IMR-90 (cell line): ENCODE results near the gene TRAF7. TPM values are rescaled to one million over a fixed set of nuclear protein-coding genes. Genes with fewer than 3 reads are reported as not detected.

Experiments
- ATAC-seq: fragments of 200-7000 bp; cut with Tn5 transposase; 2 replicates; pipeline ENCODE4 v1.9.1; 2020; ENCODE audit warnings: low read depth, mild to moderate bottlenecking, moderate library complexity
- BruUV-seq: library from RNA; stranded (reverse); fragments of 400-500 nt; replicated peaks from 2 replicates; lab custom pipeline; 2021; lab: Mats Ljungman, UMichigan
- CTCF ChIA-PET: fragments of 300-600 bp; formaldehyde crosslinking; extraction: SDS; loops from one replicate; lab custom pipeline; 2021; ENCODE audit warnings: antibody characterized with exemption; lab: Yijun Ruan, JAX
- POLR2A ChIA-PET: fragments of 300-600 bp; sonication (Branson Sonifier 250); formaldehyde crosslinking; loops from one replicate; lab custom pipeline; 2022; ENCODE audit warnings: antibody characterized with exemption; ENCODE audit not compliant: unreplicated experiment; lab: Charles Lee
- DNase-seq: peaks from one replicate; pipeline ENCODE4 v3.0.0; 2013
- H2AFZ ChIP-seq: replicated peaks from 2 replicates; pipeline ENCODE3; 2013; ENCODE audit warnings: low read length, mild to moderate bottlenecking; ENCODE audit not compliant: poor library complexity
- H2AK5ac ChIP-seq: 2 replicates; pipeline ENCODE4 v1.6.1; 2013; ENCODE audit warnings: low read depth, low read length, inconsistent platforms
- H2AK9ac ChIP-seq: replicated peaks from 2 replicates; pipeline ENCODE3; 2013; ENCODE audit warnings: mild to moderate bottlenecking, low read depth, low read length, moderate library complexity; ENCODE audit not compliant: poor library complexity
- H2BK120ac ChIP-seq: 2 replicates; pipeline ENCODE4 v1.6.1; 2013; ENCODE audit warnings: low read depth, low read length, inconsistent platforms
- H2BK15ac ChIP-seq: 3 replicates; pipeline ENCODE4 v1.6.1; 2013; ENCODE audit warnings: low read depth, low read length, inconsistent platforms
- H2BK20ac ChIP-seq: 2 replicates; pipeline ENCODE4 v1.6.1; 2013; ENCODE audit warnings: low read depth, mild to moderate bottlenecking, inconsistent platforms, low read length, moderate library complexity
- H2BK5ac ChIP-seq: 2 replicates; pipeline ENCODE4 v1.6.1; 2013; ENCODE audit warnings: mild to moderate bottlenecking, low read depth, low read length, inconsistent platforms; ENCODE audit not compliant: poor library complexity, severe bottlenecking
- H3K14ac ChIP-seq: replicated peaks from 2 replicates; pipeline ENCODE4 v1.6.1; 2013; ENCODE audit warnings: low read depth, low read length, inconsistent platforms
- H3K18ac ChIP-seq: 2 replicates; pipeline ENCODE4 v1.6.1; 2013; ENCODE audit warnings: low read depth, low read length, control low read depth
- H3K23ac ChIP-seq: 2 replicates; pipeline ENCODE4 v1.6.1; 2013; ENCODE audit warnings: low read depth, low read length, inconsistent platforms
- H3K27ac ChIP-seq: 2 replicates; pipeline ENCODE4 v1.5.1; 2013; ENCODE audit warnings: mild to moderate bottlenecking, control low read depth, low read length; ENCODE audit not compliant: insufficient read depth
- H3K27me3 ChIP-seq: 2 replicates; pipeline ENCODE4 v1.6.1; 2013; ENCODE audit warnings: low read length; ENCODE audit not compliant: control insufficient read depth, insufficient read depth
- H3K36me3 ChIP-seq: 2 replicates; pipeline ENCODE4 v1.6.1; 2013; ENCODE audit warnings: low read length, mixed read lengths; ENCODE audit not compliant: control insufficient read depth, insufficient read depth
- H3K4ac ChIP-seq: 2 replicates; pipeline ENCODE4 v1.6.1; 2013; ENCODE audit warnings: low read depth, low read length, inconsistent platforms
- H3K4me1 ChIP-seq: 2 replicates; pipeline ENCODE4 v1.6.1; 2013; ENCODE audit warnings: low read length, mixed read lengths; ENCODE audit not compliant: control insufficient read depth, insufficient read depth
- H3K4me2 ChIP-seq: 2 replicates; pipeline ENCODE4 v1.6.1; 2013; ENCODE audit warnings: low read depth, mild to moderate bottlenecking, control low read depth, low read length, moderate library complexity
- H3K4me3 ChIP-seq: 2 replicates; pipeline ENCODE4 v1.5.1; 2013; ENCODE audit warnings: low read depth, mild to moderate bottlenecking, control low read depth, low read length, moderate library complexity; ENCODE audit not compliant: insufficient read depth
- H3K56ac ChIP-seq: 2 replicates; pipeline ENCODE4 v1.6.1; 2013; ENCODE audit warnings: low read length, inconsistent platforms; ENCODE audit not compliant: insufficient read depth; ENCODE audit errors: extremely low read depth
- H3K79me1 ChIP-seq, 2 experiments: 2 replicates each; pipeline ENCODE4 v1.6.1; 2013; ENCODE audit warnings: low read length in 2 of 2, inconsistent platforms in 1 of 2, low read depth in 1 of 2
- H3K9ac ChIP-seq: 2 replicates; pipeline ENCODE4 v1.6.1; 2013; ENCODE audit warnings: low read depth, low read length, control low read depth
- H3K9me1 ChIP-seq: 2 replicates; pipeline ENCODE4 v1.6.1; 2013; ENCODE audit warnings: low read length, inconsistent platforms; ENCODE audit not compliant: insufficient read depth
- H3K9me3 ChIP-seq: 2 replicates; pipeline ENCODE4 v1.6.1; 2013; ENCODE audit warnings: low read length; ENCODE audit not compliant: control insufficient read depth, insufficient read depth
- H4K20me1 ChIP-seq: 2 replicates; pipeline ENCODE4 v1.6.1; 2013; ENCODE audit warnings: low read length, inconsistent platforms; ENCODE audit not compliant: insufficient read depth
- H4K5ac ChIP-seq: 2 replicates; pipeline ENCODE4 v1.6.1; 2013; ENCODE audit warnings: mild to moderate bottlenecking, low read depth, low read length, control low read depth
- H4K8ac ChIP-seq, 2 experiments: 2 replicates each; pipeline ENCODE4 v1.6.1; 2013; ENCODE audit warnings: low read depth in 2 of 2, low read length in 2 of 2, control low read depth in 1 of 2, inconsistent platforms in 1 of 2
- H4K91ac ChIP-seq: 2 replicates; pipeline ENCODE4 v1.6.1; 2013; ENCODE audit warnings: low read depth, low read length, inconsistent platforms; ENCODE audit not compliant: insufficient read depth
- CEBPB ChIP-seq: IDR thresholded peaks from 2 replicates; pipeline ENCODE4 v1.6.1; 2012; ENCODE audit warnings: low read depth, low read length, improper control_type of control experiment
- CHD1 ChIP-seq: IDR thresholded peaks from 2 replicates; pipeline ENCODE4 v1.6.1; 2012; ENCODE audit warnings: low read depth, low read length, improper control_type of control experiment
- CTCF ChIP-seq: conservative IDR thresholded peaks from 2 replicates; pipeline ENCODE4 v1.5.1; 2012; ENCODE audit warnings: mild to moderate bottlenecking, low read depth, low read length, improper control_type of control experiment
- ELK1 ChIP-seq: fragments of 150-350 bp; IDR thresholded peaks from 2 replicates; pipeline ENCODE4 v1.6.1; 2016; ENCODE audit warnings: low read depth, mild to moderate bottlenecking, low read length, moderate library complexity, borderline replicate concordance
- MAZ ChIP-seq: IDR thresholded peaks from 2 replicates; pipeline ENCODE4 v1.6.1; 2012; ENCODE audit warnings: low read depth, mild to moderate bottlenecking, low read length, improper control_type of control experiment, moderate library complexity, borderline replicate concordance
- RAD21 ChIP-seq: IDR thresholded peaks from 2 replicates; pipeline ENCODE4 v1.6.1; 2012; ENCODE audit warnings: low read length, improper control_type of control experiment
- RCOR1 ChIP-seq: IDR thresholded peaks from 2 replicates; pipeline ENCODE4 v1.6.1; 2012; ENCODE audit warnings: mild to moderate bottlenecking, low read length, improper control_type of control experiment; ENCODE audit not compliant: insufficient replicate concordance
- RFX5 ChIP-seq: IDR thresholded peaks from 2 replicates; pipeline ENCODE4 v1.8.0; 2012; ENCODE audit warnings: low read depth, mild to moderate bottlenecking, low read length, moderate library complexity
- WGBS, 2 experiments: methylation state at CpG; one replicate each; pipeline versions ENCODE4 v1.1.5 to v1.1.7; 2013; ENCODE audit warnings: missing lambda C conversion rate in 2 of 2; ENCODE audit not compliant: insufficient read length in 1 of 2; ENCODE audit errors: extremely low coverage in 2 of 2; 5-methylcytosine and 5-hydroxymethylcytosine counted together
- dilution Hi-C: fragments of 300-500 bp; cut with HindIII; formaldehyde crosslinking; loops from one replicate; pipeline ENCODE4 v1.14.3; 2018; ENCODE audit warnings: low sequenced_read_pairs; ENCODE audit not compliant: unreplicated experiment
- in situ Hi-C: fragments of 300-500 bp; cut with MboI; formaldehyde crosslinking; loops from 3 replicates; pipeline ENCODE4 v1.14.3; 2019; ENCODE audit warnings: low sequenced_read_pairs, inconsistent platforms, mixed read lengths
- intact Hi-C: fragments of 100-400 bp; cut with micrococcal nuclease; formaldehyde crosslinking; loops from 2 replicates; pipeline ENCODE4 v1.10.0; 2022
- polyA plus RNA-seq, 3 experiments: library from polyadenylated mRNA; depleted of rRNA; stranded (reverse); fragments of >200 nt; gene quantifications; 2 replicates each; pipeline ENCODE4 v1.2.3, GENCODE V29; 2012; ENCODE audit warnings: low replicate concordance in 1 of 3
- total RNA-seq: library from RNA; depleted of rRNA; stranded (reverse); fragments of >200 nt; gene quantifications from 2 replicates; pipeline ENCODE4 v1.2.3, GENCODE V29; 2012

The TRAF7 gene
- total and polyA plus RNA-seq, 2 of the 4 experiments (the other 2 are of a cell fraction), result 29.6 to 52.6 TPM

GRCh38 chr16:2195322-2196161 is 40.0 kb downstream of the TRAF7 start (continued):
- no peak for TF ChIP-seq ELK1

GRCh38 chr16:2196162-2196980 is 40.8 kb downstream of the TRAF7 start, which contains the start of gene CASKIN1:
Gene CASKIN1, minus strand, starts transcription at chr16:2196605. Its CDS starts 173 bp downstream, at chr16:2196432.
- ATAC-seq, result peak; percentile 76
- no peak within 1 kb of the TSS for H3K18ac ChIP-seq
- no peak within 1 kb of the TSS for H4K91ac ChIP-seq
- 1% methylated on average over 42 of the region's 129 CpGs; no CpG with 5 or more reads in 1 of the 2 experiments for WGBS, 2 experiments
- no peaks in the 10 kb centered on the region for H3K9me3 ChIP-seq
- no peaks in the 10 kb centered on the region for H3K9me1 ChIP-seq
- H4K20me1 ChIP-seq, result no peaks in the 10 kb centered on the region; the same call in 1 of the 2 replicates
- H4K5ac ChIP-seq, result no peak within 1 kb of the TSS
- no peak within 1 kb of the TSS for H4K8ac ChIP-seq
- no peaks in the 10 kb centered on the region for H3K36me3 ChIP-seq
- no peak within 1 kb of the TSS for H2BK5ac ChIP-seq
- no peak within 1 kb of the TSS for H3K56ac ChIP-seq
- peaks cover 65% of the 10 kb centered on the region for H3K27me3 ChIP-seq
- BruUV-seq, result no TSS peak
- in situ Hi-C loops, result no loop called here
- intact Hi-C loops, result no loop called here
- CTCF ChIA-PET, result no interaction called here
- H2BK120ac ChIP-seq, result no peak within 1 kb of the TSS
- H2AFZ ChIP-seq, result peak within 1 kb of the TSS; percentile 79
- no peak within 1 kb of the TSS for H3K4ac ChIP-seq
- H2BK20ac ChIP-seq, result no peak within 1 kb of the TSS
- POLR2A ChIA-PET, result no interaction called here
- no peak for DNase-seq
- H2AK5ac ChIP-seq, result no peak within 1 kb of the TSS
- H3K4me2 ChIP-seq, result no peak within 1 kb of the TSS
- H3K23ac ChIP-seq, result no peak within 1 kb of the TSS
- H2AK9ac ChIP-seq, result no peak within 1 kb of the TSS
- H2BK15ac ChIP-seq, result no peak within 1 kb of the TSS
- H3K9ac ChIP-seq, result no peak within 1 kb of the TSS
- H3K4me3 ChIP-seq, result peak within 1 kb of the TSS; percentile 39
- no peaks in the 10 kb centered on the region for H3K79me1 ChIP-seq
- no peak within 1 kb of the TSS for H3K27ac ChIP-seq
- H3K14ac ChIP-seq, result no peak within 1 kb of the TSS
- H3K4me1 ChIP-seq, result no peaks in the 10 kb centered on the region
- dilution Hi-C loops, result no loop called here
- TF ChIP-seq RAD21, result no peak
- TF ChIP-seq ELK1, result no peak
- no peak for TF ChIP-seq CTCF
- TF ChIP-seq CEBPB, result no peak
- no peak for TF ChIP-seq CHD1
- TF ChIP-seq RFX5, result no peak
- TF ChIP-seq MAZ, result no peak
- TF ChIP-seq RCOR1, result no peak
